HG03175 (cell line): ENCODE data around the gene GREM1.

Experiments used
- ATAC-seq: cut with Tn5 transposase; IDR thresholded peaks from one replicate; pipeline ENCODE4 v1.9.1; 2021; ENCODE audit warnings: mild to moderate bottlenecking, moderate library complexity; ENCODE audit not compliant: unreplicated experiment

GREM1 gene

DNA sequence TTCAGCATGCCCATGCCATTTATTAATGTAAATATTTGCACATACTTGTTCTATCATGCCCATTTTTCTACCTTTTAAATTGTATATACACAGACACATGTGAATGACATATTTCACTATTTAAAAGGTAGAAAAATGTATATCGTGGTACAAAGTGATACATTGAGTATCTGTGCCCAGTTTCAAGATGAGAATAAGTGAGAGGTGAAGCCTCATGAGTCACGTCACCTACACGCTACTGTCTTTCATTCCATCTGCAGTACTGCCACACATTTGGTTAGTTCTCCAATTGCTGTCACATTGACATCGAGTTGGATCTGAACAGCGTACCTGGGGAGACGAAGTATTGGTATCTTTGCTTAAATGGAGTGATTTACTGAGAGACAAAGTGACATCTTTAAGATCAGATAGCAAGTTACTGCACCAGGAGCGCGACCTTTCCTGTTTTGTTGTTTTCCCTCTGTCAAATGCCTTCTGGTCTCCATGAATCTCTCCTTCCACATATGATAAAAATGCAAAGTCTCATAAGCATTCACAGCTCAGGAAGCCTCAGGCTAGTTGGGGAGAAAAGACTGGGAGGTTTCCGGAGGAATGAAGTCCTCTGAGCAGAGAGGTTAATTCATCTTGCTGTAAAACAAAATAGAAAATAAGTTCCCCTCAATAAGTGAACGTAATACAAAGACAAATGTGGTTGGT lies 12.0 kb downstream of the GREM1 start:
- ATAC-seq = no peak

GRCh38 chr15:32730677-32731654 lies 13.2 kb downstream of the GREM1 start:
- no peak for ATAC-seq

DNA sequence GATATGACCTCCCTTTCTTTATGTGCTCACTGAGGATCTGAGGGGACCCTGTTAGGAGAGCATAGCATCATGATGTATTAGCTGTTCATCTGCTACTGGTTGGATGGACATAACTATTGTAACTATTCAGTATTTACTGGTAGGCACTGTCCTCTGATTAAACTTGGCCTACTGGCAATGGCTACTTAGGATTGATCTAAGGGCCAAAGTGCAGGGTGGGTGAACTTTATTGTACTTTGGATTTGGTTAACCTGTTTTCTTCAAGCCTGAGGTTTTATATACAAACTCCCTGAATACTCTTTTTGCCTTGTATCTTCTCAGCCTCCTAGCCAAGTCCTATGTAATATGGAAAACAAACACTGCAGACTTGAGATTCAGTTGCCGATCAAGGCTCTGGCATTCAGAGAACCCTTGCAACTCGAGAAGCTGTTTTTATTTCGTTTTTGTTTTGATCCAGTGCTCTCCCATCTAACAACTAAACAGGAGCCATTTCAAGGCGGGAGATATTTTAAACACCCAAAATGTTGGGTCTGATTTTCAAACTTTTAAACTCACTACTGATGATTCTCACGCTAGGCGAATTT lies 14.9 kb downstream of the GREM1 start:
- ATAC-seq = no peak

DNA sequence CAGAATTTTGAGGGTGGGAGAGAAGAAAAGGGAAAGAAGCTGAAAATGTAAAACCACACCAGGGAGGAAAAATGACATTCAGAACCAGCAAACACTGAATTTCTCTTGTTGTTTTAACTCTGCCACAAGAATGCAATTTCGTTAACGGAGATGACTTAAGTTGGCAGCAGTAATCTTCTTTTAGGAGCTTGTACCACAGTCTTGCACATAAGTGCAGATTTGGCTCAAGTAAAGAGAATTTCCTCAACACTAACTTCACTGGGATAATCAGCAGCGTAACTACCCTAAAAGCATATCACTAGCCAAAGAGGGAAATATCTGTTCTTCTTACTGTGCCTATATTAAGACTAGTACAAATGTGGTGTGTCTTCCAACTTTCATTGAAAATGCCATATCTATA lies 15.5 kb downstream of the GREM1 start:
- ATAC-seq = no peak

GRCh38 chr15:32735989-32736700 lies 18.3 kb downstream of the GREM1 start:
- ATAC-seq = no peak

DNA sequence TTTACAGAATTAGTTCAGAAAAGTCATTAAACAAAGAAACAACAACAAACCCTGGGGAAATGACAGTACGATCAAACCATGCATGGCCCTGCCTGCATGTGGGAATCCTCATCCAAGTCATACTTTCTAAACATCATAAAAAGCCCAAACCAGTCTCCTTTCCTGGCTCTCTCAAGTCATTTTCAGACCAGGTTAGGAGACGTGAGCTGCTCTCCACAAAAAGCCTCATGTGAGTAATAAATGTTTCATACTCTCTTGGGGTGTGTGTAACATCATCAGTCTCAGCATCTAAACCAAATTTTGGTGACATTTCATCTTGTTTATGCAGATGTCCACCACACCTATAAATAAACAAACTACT lies 18.9 kb downstream of the GREM1 start:
- no peak for ATAC-seq

- no peak for ATAC-seq
Measured at GRCh38 chr15:32737304-32737703, 19.5 kb downstream of the GREM1 start.

GRCh38 chr15:32738666-32739065 lies 20.9 kb downstream of the GREM1 start:
- ATAC-seq = no peak

DNA sequence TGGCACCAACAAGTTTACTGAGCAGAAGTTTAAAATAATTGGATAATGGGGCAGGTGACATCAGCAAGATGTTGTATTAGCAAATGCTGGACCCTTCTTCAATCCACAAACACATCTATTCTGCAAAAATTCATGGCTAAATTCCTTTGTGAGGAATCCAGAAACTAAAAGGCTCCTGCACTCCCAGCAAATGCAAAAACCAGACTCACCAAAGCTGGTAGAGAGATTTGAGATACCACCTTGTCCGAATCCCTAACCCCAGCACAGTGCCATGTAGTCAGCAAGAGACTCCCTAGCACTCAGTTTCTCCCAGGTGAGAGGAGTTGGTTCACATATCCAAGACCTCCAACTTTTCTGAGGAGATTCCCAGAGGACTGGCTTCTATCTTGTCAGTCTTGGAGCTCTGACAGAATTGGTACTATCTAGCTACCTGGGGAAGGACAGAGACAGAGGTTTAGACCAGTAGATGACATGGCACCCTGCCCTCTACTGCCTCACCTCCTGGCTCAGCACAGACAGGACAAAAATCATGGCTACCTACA lies 21.8 kb downstream of the GREM1 start:
- no peak for ATAC-seq

DNA sequence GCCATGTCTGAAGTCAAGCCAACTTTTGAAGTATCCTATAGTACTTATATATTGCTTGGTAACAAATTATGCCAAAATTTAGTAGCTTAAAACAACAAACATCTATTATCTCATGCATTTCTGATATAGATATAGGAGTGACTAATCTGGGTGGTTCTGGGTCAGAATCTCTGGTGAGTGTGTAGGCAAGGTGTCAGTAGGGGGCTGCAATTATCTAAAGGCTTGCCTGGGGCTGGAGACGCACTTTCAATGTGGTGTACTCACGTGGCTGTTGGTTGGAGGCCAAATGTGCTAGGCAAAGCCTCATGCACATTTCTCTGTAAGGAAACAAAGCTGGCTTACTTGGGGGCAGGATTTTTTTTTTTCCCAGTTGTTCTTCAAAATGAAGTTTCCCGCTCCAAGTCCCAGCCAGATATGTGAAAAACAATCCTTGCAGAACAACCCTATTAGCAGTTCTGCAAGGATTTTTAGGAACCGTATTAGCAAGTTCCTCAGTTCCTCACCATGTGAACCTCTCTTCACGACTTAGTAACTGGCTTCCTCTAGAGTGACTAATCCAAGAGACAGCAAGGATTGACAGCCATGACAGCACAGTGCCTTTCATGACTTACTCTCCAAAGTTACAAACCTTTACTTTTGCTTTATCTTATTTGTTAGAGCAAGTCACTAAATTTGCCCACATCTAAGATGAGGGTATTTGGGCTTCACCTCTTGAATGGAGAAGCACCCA lies 25.8 kb downstream of the GREM1 start:
- ATAC-seq = no peak

DNA sequence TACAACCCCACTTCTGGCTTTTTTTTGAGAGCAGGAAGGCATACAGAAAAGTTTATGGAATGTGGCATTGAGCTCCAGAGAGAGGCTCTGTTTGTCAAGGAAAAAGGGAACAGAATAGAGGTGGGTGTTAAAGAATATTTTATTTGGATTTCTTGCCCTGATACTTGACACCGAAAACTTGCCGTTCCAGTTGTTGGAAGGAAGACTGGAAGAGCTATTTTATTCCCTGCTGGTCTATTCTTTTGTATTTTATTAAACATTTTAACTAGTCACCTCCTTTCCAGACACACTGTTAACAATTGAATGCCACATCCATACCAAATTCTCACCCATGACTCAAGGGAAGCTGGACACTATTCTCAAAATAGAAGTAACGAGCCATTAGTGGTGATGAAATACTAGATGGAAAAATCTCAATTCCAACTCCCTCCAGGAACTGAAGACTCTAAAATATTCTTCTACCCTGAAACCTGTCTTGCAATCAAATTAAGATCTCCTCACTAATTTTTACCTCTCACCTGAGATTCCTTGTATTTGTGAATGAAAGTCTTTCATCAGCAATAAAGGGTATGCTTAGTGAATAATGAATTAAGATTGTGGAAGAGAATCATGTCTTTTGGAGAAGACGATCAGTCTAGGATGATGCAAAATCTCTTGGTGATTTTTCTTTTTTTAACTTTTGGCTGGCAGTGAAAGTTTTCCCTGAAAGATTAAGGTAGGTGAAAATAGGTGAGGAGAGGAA lies 28.5 kb downstream of the GREM1 start:
- ATAC-seq = no peak

DNA sequence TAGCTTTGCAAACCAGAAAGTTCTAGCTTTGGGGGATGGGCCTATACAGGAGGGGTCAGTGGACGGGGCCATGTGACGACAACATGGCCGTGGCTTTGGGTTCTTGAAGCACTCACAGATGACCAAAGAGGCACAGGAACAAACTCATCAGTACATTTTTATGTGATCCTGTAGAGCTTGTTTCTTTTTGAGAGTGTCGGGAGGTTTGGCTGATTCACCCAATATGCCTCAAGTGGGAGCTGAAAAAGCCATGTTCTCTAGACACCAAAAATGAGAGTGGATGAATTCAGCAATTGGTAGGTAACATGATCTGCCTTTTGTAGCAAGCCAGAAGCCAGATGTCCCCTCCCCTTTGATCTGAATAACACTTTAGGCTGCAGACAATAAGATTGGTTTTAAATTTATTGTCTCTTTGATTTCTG lies 30.1 kb downstream of the GREM1 start:
- ATAC-seq = no peak

DNA sequence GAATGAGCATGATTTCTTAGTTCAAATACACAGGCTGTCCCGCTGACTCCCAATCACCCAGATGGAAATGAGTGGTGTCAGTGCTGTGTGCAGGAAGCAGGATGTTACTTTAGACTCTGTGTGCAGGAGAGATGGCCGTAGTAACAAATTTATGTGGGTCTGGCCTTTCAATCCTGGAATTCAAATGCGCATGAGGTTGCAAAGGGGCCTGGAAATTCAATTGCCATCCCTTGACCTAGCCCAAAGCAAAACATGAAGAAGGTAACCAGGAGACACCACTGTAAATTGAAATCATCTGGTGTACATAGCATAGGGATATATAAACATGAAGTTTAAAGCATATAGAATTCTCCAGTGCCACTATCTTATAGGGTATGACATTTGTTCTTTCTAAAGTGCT lies 33.2 kb downstream of the GREM1 start:
- ATAC-seq = no peak

DNA sequence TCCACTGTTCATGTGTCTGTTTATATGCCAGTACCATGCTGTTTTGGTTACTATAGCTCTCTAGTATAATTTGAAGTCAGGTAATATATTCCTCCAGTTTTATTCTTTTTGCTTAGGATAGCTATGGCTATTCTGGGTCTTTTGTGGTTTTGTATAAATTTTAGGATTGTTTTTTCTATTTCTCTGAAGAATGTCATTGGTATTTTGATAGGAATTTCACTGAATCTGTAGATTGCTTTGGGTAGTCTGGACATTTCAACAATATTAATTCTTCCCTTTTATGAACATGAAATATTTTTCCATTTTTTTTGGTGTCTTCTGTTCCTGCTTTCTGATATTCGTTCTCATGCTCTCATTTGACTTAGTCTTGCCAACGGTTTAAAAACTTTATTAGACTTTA lies 39.6 kb downstream of the GREM1 start:
- no peak for ATAC-seq

DNA sequence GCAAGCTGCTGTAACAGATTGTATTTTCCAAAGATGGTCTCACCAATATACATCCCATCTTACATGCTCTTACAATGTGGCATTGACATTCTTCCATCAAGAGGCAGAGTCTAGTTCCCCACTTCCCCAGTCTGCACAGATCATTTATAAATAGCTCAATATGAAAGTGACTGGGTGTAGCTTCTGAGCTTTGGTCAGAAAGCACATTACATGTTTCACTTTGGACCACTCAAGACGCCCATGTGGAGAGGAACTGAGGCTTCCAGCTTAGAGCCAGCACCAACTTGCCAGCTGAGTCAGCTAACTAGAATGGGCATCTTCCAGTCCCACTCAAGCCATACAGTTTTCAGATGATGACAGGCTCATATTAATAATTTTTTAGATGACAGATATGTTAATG lies 45.5 kb downstream of the GREM1 start:
- ATAC-seq = no peak

DNA sequence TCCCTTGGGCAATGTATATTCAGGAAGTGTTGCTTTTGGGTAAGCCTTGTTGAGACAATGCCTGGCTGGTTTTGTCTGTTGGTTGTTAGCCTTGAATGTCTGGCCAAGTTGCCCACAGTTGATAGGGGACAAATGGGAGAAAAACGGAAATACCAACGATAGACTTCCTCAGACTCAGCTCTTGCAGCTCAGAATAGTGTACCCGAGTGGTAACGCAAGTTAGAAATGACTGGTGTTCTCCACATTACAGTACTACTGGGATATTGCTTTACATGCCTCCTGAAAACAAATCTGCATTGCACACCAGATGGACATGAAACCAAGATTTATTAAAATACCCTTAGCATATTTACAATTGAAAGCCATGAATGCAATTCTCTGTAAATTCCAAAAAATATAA lies 47.4 kb downstream of the GREM1 start:
- ATAC-seq = no peak

- ATAC-seq = no peak
Measured at GRCh38 chr15:32766101-32766500, 48.3 kb downstream of the GREM1 start.

- no peak for ATAC-seq
Measured at GRCh38 chr15:32767236-32767635, 49.4 kb downstream of the GREM1 start.

- no peak for ATAC-seq
Measured at GRCh38 chr15:32774022-32774421, 56.2 kb downstream of the GREM1 start.

DNA sequence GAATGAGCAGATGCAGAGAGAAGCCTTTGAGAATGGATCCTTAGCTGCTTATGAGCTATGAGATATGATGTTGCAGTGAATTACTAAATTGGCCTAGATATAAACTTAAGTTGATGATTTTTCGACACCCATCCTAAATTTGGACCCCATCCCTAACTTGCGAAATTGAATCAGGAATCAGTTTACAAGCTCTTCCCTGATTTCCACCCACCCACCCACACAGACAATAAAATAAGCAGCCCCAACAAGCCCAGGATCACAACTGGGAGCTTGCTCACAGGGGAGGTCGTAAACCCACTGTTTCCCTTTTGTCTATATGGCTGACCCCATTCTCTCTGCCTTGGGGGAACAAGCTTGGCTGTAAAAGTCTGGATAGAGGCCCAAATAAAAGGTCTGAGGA lies 57.3 kb downstream of the GREM1 start:
- ATAC-seq = no peak
